H1 (cell line): ENCODE measurements around the gene MCL1. TPM values are rescaled to one million over a fixed set of nuclear protein-coding genes. Genes with fewer than 3 reads are reported as not detected.

ENCODE experiments used
- ATF2 ChIP-seq: IDR thresholded peaks from 2 replicates; pipeline ENCODE4 v1.6.1; 2012; ENCODE audit warnings: low read length, inconsistent platforms
- KDM5A ChIP-seq: fragments of 200-600 bp; IDR thresholded peaks from 2 replicates; pipeline ENCODE4 v1.7.1; 2012; ENCODE audit warnings: mild to moderate bottlenecking, low read length, inconsistent platforms, mixed read lengths
- POLR2AphosphoS5 ChIP-seq: IDR thresholded peaks from 2 replicates; pipeline ENCODE4 v1.6.1; 2011; ENCODE audit warnings: low read depth, low read length
- SIN3A ChIP-seq, 2 experiments: IDR thresholded peaks in 1 of 2; conservative IDR thresholded peaks in 1 of 2; 2 replicates each; pipeline ENCODE4 v1.6.1; 2011 to 2012; ENCODE audit warnings: low read length in 2 of 2, improper control_type of control experiment in 1 of 2, low read depth in 1 of 2, mild to moderate bottlenecking in 1 of 2
- polyA plus RNA-seq, 7 experiments: library from polyadenylated mRNA; depleted of rRNA in 3 of 7; stranded (reverse) in 5 of 7; unstranded in 2 of 7; fragments of >200 nt in 5 of 7; fragments of 200-250 nt in 2 of 7; gene quantifications; 1 replicate in 5 of 7; 2 replicates in 1 of 7; 4 replicates in 1 of 7; pipeline versions ENCODE4 v1.2.1 to v1.2.3, GENCODE V29; 2011 to 2013; ENCODE audit warnings: missing spikeins in 2 of 7, mixed read lengths in 2 of 7
- total RNA-seq: library from RNA; stranded (reverse); fragmentation: NEBNext Ultra II Directional; extraction: Animal tissue kit (Norgen Biotek cat#: 25700); gene quantifications from 2 replicates; pipeline ENCODE4 v1.2.1, GENCODE V29; 2021

Gene MCL1
- total and polyA plus RNA-seq, 2 of the 8 experiments (the other 6 are each of a cell fraction or from before 2014, with no cell fraction given) = 61.1 to 218 TPM

GRCh38 chr1:150561974-150562445, 17.4 kb downstream of the MCL1 start (continued):
- TF ChIP-seq SIN3A (conservative IDR thresholded peaks at IDR 0.05 in 1 of 2, IDR thresholded peaks at IDR 0.05 in 1 of 2; ENCODE audit: low read depth in 1 of 2, low read length in 2 of 2) = peak in 1 of 2 experiments; percentile 20; a peak in 1 of 4 replicates
- TF ChIP-seq POLR2AphosphoS5 = peak; percentile 74; the same call in 1 of the 2 replicates
- 0 out of 2 replicates have a peak, but pooled peaks have one; percentile 19 for TF ChIP-seq ATF2
- no peak for TF ChIP-seq KDM5A
